Amniotic epithelial cell (primary cell): ENCODE data around the gene LGI1.
A peak's percentile ranks its signal among the peaks of the same experiment; 100 is the strongest.

Experiments used
- DNase-seq: peaks from one replicate; pipeline ENCODE4 v3.0.0-alpha.2; 2010; ENCODE audit warnings: low read depth

LGI1 gene

DNA sequence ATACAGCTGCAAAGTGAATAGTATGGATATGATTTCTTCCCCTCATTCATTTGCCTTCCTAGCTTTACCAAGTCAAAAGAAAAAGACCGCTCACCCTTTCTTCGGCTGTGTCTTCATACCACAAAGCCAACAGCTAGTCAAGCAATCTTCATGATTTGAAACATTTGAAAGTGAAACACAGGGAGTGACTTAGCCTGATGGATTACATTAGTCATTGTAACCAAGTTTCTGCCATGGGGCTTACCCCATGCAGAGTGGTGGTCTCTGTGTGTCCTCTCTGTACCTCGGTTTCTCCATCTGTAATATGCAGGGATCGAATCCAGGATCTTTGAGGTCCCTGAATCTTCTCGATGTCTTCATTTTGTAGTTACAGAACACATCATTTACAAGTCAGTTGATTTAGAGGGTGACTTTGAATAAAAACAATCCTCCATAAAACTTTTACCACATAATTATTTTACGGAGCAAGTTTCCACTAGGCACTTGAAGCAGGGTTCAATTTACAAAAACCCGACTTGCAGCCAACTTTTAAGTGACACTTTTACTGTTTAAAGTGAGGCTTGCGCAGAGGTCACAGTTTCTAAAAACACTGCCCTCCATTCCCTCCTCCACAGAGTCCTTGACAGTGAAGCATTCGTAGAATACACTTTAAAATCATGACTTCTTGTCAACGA, 2.2 kb upstream of the LGI1 start:
- DNase-seq: no peak

DNA sequence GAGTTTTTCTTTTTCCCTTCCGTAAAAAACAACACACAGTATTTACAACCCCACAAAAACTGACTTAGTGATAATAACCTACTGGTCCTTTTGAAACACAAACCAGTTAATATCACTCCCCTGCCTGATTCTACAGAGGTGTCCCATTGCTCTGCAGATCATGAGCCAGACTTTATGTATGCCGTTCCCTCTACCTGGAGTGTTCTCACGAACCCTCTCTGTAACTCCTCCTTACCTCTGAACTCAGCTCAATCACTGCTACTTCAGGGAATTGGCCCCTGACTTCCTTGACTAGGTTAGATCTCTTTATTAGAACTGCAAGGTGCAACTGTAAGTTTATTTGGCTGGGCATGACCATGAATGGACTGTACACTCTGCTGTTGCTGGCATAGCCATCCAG, 1.6 kb upstream of the LGI1 start:
- DNase-seq: no peak

DNA sequence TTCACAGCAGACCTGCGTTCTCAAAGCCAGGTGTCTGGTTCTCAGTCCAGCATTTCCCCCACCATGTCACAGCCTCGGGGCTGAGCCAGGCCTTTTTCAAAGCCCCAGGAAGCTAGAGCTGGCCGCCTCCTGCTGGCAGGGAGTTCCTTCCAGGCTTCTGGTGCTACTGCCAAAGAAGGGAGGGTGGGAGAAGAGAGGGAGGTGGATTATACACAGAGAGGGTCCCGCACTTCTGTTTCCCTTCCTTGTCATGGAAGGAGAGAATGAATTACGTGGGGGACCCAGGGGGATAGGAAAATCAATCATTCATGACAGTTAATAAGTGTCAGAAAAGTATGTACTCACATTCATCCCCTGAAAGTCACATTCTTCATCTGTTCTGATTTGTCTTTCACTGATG, 600 bp upstream of the LGI1 start:
- DNase-seq: no peak

DNA sequence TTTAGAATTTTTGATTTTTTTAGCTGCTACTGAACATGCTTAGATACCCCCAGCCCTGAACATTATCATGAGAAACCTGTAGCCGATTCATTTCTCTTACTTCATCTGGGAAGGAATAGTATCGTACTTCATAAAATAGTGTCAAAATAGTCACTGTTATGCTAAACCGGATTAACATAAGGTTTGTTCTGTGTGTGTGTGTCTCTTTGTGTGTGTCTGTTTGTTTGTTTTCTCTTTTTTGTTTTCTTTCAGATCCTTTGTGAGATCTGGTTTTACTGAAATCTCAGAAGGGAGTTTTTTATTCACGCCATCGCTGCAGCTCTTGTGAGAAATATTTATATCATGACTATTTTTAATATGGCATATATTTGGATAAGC, 761 bp downstream of the LGI1 start:
- DNase-seq: no peak

DNA sequence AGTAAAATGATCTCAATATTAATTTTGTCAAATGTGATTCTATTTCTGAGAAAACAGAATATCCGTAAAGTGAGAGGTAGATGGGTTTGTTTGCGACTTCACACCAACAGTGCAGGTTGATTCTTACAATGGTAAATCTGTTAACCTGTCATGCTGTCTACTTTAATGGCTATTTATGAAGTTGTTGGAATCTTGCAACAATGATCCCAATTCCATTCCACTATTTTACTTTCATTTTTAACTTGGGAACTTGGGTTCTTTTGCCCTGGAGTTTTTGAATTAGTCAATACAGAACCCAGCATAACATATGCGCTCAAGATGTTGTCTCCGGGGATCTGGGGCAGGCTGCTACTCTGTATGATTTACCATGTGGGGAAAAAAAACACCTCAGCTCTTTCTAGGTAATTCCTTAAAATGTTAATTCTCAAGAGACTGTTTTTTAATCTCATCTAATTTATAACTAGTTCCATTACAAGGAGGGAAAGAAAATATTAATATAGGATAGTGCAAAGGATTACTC, 1.2 kb downstream of the LGI1 start:
- DNase-seq: no peak

DNA sequence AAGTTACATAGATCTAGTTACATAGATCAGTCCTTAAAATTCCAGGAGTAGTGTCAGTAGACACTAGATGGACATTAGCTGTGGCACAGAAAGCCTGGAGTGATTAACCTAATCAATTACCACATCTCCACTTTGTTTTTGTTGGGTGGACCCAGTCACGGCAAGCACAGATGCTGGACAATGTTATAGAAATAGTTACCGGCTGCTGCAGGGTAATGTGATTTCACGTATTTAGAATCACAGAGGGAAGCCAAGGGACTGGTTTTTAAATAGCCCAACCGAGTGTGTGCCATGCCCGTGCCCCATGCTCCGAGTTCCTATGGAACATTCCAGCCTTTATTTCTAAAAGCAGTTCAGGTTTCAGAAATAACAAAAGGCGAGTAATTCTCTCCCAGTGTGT, 2.8 kb downstream of the LGI1 start:
- no peak for DNase-seq

DNA sequence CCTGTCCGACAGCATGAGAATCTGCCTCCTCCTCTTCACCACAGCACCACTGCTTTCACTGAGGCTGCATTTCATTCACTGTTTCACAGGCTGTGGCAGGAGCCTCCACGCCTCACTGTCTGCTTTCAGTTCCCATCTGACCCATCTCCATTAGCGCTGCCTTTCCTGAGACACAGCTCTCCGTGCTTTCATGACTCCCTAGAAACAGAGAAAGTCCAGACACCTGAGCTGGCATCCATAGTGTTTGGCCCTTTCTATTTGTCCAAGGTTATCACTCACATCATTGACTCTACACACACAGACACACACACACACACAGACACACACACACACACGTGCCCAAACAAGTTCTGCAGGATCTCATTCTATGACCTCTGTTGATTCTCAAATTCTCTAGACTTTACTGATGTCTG, 5.2 kb downstream of the LGI1 start:
- DNase-seq: no peak

DNA sequence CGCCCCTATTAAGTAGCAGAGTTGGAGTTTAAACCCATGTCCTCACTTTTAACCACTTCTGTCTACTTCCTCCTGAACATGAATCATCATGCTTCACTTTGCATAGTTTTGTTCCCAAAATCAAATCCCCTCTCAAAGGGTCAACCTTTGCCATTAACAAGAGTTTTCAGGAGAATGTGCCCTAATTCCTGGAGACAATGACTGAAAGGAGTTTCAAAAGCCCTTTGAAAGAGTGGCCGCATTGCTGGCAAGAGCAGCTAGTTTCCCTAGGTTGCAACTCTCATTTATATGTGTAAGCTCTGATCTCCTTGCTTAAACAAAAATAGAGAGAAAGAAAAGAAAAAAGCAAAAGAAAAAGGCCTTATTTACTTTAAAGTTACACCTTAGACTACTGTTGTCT, 9.2 kb downstream of the LGI1 start:
- no peak for DNase-seq

DNA sequence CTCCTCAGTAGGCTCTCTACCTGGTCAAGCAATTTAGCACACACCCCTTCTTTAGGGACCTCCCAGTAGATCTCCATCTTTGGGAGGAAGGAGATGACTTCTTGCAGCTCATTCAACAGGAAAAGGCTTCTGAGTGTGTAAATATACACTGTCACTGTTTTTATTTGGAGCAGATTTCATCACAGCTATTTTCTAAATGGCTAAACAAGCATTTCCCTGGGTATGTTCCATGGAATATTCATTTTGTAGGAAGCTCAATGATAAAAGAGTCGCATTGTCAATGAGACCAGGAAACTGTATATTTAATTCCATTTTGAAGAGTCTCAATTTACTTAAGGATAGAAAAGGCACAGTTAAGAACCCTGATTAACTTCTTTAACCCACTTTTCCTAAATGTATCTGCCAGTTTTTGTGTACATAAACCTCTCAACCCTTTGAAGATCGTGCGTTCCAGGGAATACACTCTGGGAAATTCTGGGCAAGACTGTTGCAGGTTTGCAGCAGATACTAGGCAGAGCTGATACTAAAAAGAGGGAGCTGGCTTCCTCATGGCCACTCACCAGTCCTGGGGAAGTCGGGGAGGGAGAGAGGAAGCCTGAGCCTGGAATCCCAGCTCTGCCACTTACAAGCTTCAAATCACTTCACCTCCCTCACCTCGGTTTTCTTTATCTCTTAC, 10.1 kb downstream of the LGI1 start:
- no peak for DNase-seq

DNA sequence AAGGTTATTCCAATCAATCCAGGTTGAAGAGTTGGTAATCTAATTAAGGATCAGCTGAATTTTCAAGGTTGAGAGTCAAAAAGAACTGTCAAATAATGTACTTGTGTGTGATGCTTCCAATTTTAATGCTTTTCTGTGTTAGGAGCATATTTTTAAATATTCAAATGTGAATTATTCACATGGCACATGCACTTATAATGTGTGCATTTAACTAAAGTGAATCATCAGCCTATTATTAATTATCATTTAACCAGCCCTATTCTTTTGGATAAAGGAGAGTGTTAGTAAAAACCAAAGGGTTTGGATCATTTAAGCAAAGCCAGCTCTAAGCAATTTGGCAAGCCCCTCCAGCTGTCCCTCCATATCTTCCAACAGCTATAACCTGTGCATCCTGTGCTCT, 11.2 kb downstream of the LGI1 start:
- DNase-seq: no peak

DNA sequence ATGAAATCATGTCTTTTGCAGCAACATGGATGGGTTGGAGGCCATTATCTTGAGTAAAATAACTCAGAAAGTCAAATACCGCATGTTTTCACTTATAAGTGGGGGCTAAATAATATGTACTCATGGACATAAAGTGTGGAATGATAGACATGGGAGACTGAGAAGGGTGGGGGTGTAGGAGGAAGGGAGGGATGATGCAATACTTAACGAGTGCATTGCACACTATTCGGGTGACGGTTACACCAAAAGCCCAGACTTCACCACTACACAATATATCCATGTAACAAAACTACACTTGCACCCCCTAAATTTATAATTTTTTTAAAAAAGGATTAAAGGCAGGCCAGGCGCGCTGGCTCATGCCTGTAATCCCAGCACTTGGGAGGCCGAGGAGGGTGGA, 13.6 kb downstream of the LGI1 start:
- no peak for DNase-seq

DNA sequence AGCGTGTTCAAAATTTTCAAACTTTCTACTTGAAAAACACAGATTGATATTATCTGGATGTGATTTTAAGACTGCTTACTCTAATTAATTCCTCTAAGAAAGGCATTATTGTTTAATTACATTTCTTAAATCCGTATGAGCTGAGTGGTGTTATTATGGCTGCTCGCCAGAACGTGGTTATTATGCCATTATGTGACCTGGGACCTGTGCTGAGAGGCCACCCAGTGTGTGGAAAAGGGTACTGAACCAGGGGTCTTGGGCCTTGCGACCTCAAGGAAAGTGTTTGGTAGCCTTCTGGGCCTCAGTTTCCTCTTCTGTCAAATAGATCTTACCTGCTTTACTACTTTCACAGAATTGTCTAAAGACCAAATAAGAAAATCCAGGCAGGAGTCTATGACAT, 15.4 kb downstream of the LGI1 start:
- DNase-seq: no peak

DNA sequence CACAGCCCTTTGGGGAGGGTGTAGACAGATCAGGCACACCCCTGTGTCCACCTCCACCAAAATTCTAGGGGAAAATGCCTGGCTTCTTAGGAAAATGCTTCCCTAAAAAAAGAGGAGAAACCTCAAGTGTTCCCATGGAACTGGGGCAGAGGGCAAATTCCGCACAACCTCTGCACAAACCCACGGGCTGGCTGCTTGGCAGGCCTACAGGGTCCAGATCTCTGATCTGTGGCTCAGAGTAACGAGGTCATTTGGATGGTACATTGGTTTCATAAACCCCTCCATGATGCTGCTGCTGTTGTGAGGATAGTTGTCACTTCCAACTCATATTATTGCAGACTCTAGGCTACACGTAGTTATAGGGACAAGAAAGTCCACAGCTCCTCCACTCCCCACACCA, 16.0 kb downstream of the LGI1 start:
- DNase-seq: no peak

DNA sequence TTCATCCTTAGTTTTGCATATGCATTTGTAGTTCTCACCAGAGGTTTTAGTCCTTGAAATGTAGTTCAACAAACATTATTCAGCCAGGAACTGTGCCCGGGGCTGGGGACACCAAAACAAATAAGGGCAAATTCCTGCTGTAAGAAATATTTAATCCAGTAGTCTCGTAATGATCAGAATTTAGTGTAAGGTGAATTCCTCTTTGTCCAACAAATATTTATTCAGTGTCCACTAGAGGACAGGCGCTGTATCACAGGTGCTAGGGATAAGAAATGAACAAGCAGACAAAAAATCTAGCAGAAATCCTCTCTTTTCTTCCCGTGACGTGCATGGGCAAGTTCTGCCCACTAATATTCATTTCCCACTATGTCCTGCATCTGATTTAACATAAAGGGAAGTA, 17.6 kb downstream of the LGI1 start:
- DNase-seq: no peak

DNA sequence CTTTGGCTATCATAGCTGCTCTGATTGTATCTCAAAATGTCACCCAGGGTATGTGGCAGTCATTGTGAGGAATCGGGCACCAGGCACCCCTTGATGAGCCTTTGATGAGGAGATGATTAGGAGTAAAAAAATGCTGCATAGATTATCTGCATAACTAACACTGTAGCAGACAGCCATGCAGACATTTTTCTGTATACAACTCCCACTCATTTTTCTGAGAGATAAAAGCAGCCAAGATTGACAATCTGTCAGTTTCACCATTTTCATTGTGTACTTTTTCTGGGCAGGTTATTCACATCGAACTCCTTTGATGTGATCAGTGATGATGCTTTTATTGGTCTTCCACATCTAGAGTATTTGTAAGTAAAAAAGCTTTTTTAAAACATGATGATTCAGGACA, 19.4 kb downstream of the LGI1 start:
- DNase-seq: peak; percentile 26

DNA sequence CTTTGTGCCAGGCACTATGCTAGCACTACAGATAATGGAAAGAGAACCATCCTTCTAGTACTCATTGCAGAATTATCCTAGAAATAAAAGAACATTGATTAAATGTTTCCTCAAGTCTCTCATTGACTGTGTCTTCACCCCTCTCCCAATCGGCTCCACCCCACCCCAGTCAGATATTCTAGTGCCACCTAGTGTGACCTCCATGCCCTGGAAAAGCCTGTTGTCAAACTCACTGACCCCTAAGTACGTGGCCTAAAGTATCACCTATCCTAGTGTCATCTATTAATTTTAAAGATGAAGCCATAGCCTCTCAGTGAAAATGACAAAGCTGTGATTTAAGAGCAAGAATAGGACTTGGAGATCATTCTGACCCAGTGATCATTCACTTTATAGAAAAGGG, 26.3 kb downstream of the LGI1 start:
- no peak for DNase-seq

DNA sequence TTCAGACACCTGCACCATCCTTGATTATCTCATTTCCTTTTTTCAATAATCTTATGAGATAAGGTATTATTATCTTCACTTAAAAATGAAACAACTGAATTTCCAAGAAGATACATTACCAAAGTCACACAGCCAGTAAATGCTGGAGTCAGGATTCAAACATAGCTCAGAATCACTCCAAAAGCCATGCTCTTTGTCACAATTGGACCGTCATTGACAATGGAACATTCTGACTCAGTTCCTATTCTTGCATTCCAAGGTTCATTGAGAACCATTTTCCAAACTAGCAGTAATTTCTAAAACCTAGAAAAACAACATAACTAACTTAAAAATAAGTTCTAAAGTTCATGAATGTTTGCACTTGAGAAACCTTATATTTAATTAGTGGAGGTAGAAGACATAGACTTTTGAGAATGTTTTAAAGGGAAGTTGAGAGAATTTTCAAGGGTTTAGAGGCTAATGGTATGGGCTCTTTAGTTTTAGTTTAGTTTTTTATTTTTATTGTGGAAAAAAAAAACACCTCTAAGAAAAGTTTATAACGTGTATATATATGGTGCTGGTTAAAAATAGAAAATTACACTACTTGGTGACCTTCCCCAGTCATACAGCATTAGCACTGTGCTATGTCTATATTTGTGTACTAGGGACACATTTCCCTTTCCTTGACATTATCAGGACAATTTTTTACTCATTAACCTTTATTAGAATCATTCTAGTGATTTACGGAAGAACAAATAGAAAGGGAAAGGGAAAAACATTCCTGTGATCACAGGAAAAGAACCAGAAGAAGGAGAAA, 30.9 kb downstream of the LGI1 start:
- DNase-seq: no peak

DNA sequence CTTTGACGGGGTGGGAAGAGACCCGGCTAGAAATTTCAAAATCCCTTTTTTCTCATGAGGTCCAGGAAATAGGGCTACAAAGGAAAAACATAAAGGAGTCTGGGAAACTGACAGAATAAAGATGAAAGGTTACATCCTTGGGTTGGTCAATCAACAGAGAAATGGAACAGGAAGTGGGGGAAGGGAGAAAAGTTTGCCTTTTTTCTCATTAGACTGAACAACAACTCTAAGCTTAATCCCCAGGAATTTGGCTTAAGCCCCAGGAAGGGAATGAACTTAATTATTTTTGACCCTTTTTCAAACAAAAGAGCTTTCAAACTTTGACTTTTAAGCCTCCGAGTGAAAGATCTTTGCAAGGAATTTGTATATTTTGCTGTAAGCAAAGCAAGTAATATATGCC, 32.7 kb downstream of the LGI1 start:
- DNase-seq: peak; percentile 3

DNA sequence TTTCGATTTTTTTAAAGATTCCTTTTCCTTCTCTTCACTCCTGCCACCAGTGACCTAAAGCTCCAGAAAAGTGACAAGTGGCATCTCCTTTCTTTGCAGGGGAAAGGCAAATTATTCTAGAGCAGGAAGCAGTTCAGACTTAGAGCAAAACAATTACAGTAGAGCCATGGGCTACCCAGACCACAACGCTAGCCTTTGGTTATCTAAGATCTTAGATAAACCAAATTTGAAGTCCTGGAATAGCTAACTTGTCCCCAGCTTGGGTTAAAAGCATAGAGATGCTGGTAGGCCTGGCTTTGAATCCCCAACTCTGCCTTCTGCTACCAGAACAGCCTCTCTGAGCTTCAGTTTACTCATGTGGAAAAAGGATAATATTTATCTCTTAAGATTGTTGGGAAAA, 38.4 kb downstream of the LGI1 start:
- DNase-seq: no peak

DNA sequence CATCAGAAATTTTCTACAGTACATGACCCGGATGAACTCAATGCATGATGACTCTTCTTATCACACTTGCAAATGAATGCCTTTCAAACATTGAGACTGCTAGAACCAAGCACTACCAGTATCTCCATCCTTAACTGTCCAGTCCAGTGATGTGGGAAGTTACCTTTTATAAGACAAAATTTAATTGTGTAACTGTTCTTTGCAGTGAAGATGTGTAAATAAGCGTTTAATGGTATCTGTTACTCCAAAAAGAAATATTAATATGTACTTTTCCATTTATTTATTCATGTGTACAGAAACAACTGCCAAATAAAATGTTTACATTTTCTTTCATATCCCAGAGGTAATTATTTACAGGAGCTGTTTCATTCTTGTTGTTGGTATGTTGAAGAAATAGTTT, 40.1 kb downstream of the LGI1 start:
- DNase-seq: no peak

DNA sequence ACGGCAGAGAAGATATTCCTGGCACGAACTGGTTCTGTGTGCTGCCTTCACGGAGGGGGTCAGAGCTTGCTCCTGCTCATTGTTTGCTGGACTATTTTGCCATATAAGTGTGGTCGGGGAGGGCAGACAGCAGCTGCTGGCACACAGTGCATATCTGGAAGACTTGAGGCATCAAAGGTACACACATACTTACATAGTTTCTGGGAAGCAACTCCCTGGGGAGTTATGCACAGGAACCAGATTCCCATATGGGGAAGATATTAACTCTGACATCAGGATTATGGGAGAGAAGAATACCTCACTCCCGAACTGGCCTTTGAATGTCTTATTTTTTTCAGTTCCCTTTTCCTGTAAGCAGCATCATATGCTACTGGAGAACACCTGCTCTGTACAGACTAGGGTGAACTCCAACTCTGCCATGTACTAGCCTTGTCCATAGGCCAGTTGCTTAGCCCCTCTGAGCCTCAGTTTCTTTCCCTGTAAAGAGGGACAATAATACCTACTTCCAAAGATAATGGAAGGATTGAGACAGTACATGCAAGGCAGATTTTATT, 41.5 kb downstream of the LGI1 start:
- no peak for DNase-seq

DNA sequence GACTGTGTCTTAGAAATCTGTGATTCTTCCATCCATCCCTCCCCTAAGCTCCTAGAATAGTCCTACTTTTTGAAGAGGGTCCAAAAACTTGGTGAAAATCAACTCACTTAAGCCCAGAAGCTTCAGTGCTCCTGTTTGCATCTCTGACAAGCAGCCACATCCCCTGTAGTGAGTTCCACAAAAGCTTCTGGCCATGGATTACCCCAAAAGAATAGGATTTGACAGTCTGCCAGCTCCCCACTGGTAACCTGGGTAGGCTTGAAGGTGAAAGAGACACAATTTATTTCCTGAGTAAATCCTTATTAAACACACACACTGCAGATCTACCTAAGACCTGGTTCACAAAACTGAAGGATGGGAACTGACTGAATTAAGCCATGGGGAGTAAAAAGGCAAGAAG, 46.5 kb downstream of the LGI1 start:
- DNase-seq: no peak

DNA sequence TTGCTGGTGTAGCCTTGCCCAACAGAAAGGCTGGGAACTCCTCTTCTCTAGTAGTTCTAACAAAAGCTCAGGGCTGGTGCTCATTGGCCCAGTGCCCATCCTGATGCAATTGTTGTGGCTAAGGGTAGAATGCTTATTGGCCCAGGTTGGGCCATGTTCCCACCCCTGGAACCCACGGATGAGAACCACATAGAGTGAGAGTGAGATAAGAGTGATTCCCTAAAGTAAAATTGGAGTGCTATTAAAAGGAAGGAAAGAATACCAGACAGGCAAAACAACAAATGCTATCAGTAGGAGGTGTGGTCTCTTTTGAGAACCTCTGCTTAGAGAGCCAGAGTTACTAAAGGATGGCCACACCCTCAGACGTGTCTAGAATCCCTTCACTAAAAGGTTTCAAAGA, 49.2 kb downstream of the LGI1 start:
- peak; percentile 38 for DNase-seq
